Heart left ventricle (tissue), 13 donors: ENCODE results near the gene SLC22A31.

Experiments
- CTCF ChIP-seq, 12 donors: fragments of 200-600 bp; sonication (generic) in 4 of 12; IDR thresholded peaks; one replicate each; pipeline versions ENCODE4 v1.5.0 to v1.8.0; 2018 to 2022; ENCODE audit warnings: antibody characterized with exemption in 12 of 12, mild to moderate bottlenecking in 5 of 12
- POLR2A ChIP-seq, 2 donors: fragments of 450-650 bp; IDR thresholded peaks; one replicate each; pipeline ENCODE4 v1.6.1; 2017; ENCODE audit warnings: antibody characterized with exemption in 2 of 2, mild to moderate bottlenecking in 2 of 2, moderate library complexity in 2 of 2
- donor health status: ischemic (EF 13 %, LVEDD 7.1; RV severe dilation, severe dysfunction).
- donor health status: DM: no; HTN: yes; CAD: no.
- donor health status: DM: no; HTN: no; CAD: no.
- donor health status: ischemic (EF 25% LVEDD 6.9; RV normal size, moderate dysfunction).
- donor health status: ischemic (EF 25% LVEDD 5.7; RV mildly dilated, moderate dysfunction).
- donor health status: ischemic (EF 35%, LVEDD 5.7; RV mildly dilated, moderate dysfunction).
- donor health status: nonischemic (EF 11% LVEDD 7.7; RV severe dilation, severe dysfunction).
- donor health status: DM: yes; HTN: yes; CAD: no.
- donor health status: PGD.
- donor health status: ischemic (EF 29% LVEDD 5.4; RV normal size, mild dysfunction).
- donor health status: nonischemic (EF 23%, LVEDD 6.1; RV moderate dilation, normal function).

GRCh38 chr16:89210165-89210903, 10.0 kb upstream of the SLC22A31 start:
- no peak for TF ChIP-seq POLR2A (IDR thresholded peaks at IDR 0.05)
- TF ChIP-seq CTCF (IDR thresholded peaks at IDR 0.05) = no peak
